ENCODE measurements around the gene LGALS3BP. TPM values are rescaled to one million over a fixed set of nuclear protein-coding genes. Genes with fewer than 3 reads are reported as not detected.

The LGALS3BP gene, protein sequence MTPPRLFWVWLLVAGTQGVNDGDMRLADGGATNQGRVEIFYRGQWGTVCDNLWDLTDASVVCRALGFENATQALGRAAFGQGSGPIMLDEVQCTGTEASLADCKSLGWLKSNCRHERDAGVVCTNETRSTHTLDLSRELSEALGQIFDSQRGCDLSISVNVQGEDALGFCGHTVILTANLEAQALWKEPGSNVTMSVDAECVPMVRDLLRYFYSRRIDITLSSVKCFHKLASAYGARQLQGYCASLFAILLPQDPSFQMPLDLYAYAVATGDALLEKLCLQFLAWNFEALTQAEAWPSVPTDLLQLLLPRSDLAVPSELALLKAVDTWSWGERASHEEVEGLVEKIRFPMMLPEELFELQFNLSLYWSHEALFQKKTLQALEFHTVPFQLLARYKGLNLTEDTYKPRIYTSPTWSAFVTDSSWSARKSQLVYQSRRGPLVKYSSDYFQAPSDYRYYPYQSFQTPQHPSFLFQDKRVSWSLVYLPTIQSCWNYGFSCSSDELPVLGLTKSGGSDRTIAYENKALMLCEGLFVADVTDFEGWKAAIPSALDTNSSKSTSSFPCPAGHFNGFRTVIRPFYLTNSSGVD
- polyA plus RNA-seq: 100 to 1,000 TPM; 181 to 361 (median 290) TPM
- long read RNA-seq, donor 1: 0 reads
- long read RNA-seq, donor 2, transcript LGALS3BP-202 (5 exons, 936 nt): minor isoform, 5 of 38 reads
- long read RNA-seq, donor 2, transcript LGALS3BP-201 (6 exons, 2,405 nt): major isoform, 30 of 38 reads
- long read RNA-seq, donor 2, partial matches to known transcripts: 0 of 38 reads
- long read RNA-seq, donor 2, other reads (novel, unspliced or antisense): 0 of 38 reads
- long read RNA-seq, donor 3, transcript LGALS3BP-202 (5 exons, 936 nt): minor isoform, 5 of 86 reads
- long read RNA-seq, donor 3, transcript LGALS3BP-201 (6 exons, 2,405 nt): major isoform, 62 of 86 reads
- long read RNA-seq, donor 3, transcript LGALS3BP-210 (3 exons, 882 nt): minor isoform, 8 of 86 reads
- long read RNA-seq, donor 3, partial matches to known transcripts: 11 of 86 reads
- long read RNA-seq, donor 3, other reads (novel, unspliced or antisense): 0 of 86 reads
- long read RNA-seq, donor 4, partial matches to known transcripts: 0 of 1 reads
- long read RNA-seq, donor 4, other reads (novel, unspliced or antisense): 0 of 1 reads
- long read RNA-seq, donor 5, transcript LGALS3BP-201 (6 exons, 2,405 nt): major isoform, 14 of 19 reads
- long read RNA-seq, donor 5, partial matches to known transcripts: 0 of 19 reads
- long read RNA-seq, donor 5, other reads (novel, unspliced or antisense): 0 of 19 reads
- long read RNA-seq, donor 6, transcript LGALS3BP-202 (5 exons, 936 nt): minor isoform, 6 of 93 reads
- long read RNA-seq, donor 6, transcript LGALS3BP-201 (6 exons, 2,405 nt): major isoform, 85 of 93 reads
- long read RNA-seq, donor 6, partial matches to known transcripts: 0 of 93 reads
- long read RNA-seq, donor 6, other reads (novel, unspliced or antisense): 0 of 93 reads
- long read RNA-seq, donor 7, transcript LGALS3BP-201 (6 exons, 2,405 nt): major isoform, 101 of 107 reads
- long read RNA-seq, donor 7, partial matches to known transcripts: 0 of 107 reads
- long read RNA-seq, donor 7, other reads (novel, unspliced or antisense): 0 of 107 reads
- long read RNA-seq, donor 8, partial matches to known transcripts: 0 of 1 reads
- long read RNA-seq, donor 8, other reads (novel, unspliced or antisense): 0 of 1 reads
- long read RNA-seq, donor 9, transcript LGALS3BP-201 (6 exons, 2,405 nt): major isoform, 22 of 40 reads
- long read RNA-seq, donor 9, partial matches to known transcripts: 14 of 40 reads
- long read RNA-seq, donor 9, other reads (novel, unspliced or antisense): 0 of 40 reads
- long read RNA-seq, donor 10, transcript LGALS3BP-202 (5 exons, 936 nt): minor isoform, 9 of 109 reads
- long read RNA-seq, donor 10, transcript LGALS3BP-201 (6 exons, 2,405 nt): major isoform, 88 of 109 reads
- long read RNA-seq, donor 10, partial matches to known transcripts: 10 of 109 reads
- long read RNA-seq, donor 10, other reads (novel, unspliced or antisense): 0 of 109 reads

DNA sequence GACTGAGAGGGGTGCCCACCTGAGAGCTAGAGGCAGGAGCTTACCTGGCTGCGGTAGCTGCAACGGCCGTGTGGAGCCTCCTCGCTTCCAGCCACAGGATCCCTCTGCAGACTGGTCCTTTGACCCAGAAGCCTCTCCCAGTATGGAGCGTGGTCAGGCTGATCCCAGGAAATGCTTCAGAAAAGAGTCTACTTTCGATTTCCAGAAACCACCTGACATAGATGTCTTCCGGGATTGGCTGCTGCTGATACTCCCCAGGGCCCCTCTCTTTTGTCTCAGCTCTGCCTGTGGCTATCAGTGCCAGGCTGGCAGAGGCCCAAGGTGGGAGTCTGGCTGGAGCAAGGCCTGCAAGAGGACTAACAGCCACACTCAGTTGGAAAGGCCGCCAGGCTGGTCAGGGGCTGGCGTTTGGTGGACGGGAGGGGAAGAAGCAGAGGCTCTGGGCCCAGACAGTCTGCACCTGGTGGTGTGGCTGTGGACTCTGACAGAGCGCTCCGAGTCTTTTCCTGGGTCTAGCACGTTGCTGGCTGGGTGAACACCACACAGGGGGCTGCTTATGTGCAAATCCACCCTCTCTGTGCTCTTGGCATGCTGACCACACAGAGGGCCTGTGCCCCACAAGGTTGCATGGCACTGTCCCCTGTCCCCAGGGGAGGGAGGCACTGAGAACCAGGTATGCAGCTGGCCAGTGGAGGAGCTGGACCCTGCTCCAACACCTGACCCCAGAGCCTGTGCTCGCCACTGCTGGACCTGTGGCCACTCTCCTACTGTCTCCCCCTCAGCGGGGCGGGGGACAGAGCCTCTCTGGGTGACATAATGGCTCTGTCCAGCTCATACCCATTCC is at the start of gene LGALS3BP:
TSS of gene LGALS3BP (minus strand) at position 144 of the 844 bp plus-strand sequence. CDS start 2,732 bp downstream, outside the sequence.
- no peaks in the 10 kb centered on the region for H3K9me3 ChIP-seq (ENCODE audit: control insufficient read depth in 2 of 2, insufficient read depth in 1 of 2, low read depth in 1 of 2, low read length in 1 of 2)
- H3K4me1 ChIP-seq (ENCODE audit: control insufficient read depth in 3 of 3, insufficient read depth in 2 of 3, low read depth in 1 of 3, low read length in 2 of 3): peaks cover 0 to 55% (median 12%) of the 10 kb centered on the region in 3 donors
- peak within 1 kb of the TSS; percentile 48 to 51 (median 48) for H3K4me3 ChIP-seq (ENCODE audit: low read depth in 1 of 3, low read length in 3 of 3)
- H3K36me3 ChIP-seq (ENCODE audit: control insufficient read depth in 3 of 3, insufficient read depth in 2 of 3, low read depth in 1 of 3, low read length in 3 of 3): peaks cover 0 to 33% (median 0%) of the 10 kb centered on the region in 3 donors
- no peak for FAIRE-seq
- DNase-seq: peak; percentile 95 to 97
- 22 to 35% (median 32%) methylated on average over 16 of the region's 16 CpGs for WGBS, 3 donors
- H3K27ac ChIP-seq (ENCODE audit: low read depth in 1 of 3, low read length in 2 of 3): peak within 1 kb of the TSS; percentile 77 to 92 (median 90)
- no peaks in the 10 kb centered on the region for H3K27me3 ChIP-seq (ENCODE audit: control insufficient read depth in 3 of 3, insufficient read depth in 3 of 3, low read length in 3 of 3)

DNA sequence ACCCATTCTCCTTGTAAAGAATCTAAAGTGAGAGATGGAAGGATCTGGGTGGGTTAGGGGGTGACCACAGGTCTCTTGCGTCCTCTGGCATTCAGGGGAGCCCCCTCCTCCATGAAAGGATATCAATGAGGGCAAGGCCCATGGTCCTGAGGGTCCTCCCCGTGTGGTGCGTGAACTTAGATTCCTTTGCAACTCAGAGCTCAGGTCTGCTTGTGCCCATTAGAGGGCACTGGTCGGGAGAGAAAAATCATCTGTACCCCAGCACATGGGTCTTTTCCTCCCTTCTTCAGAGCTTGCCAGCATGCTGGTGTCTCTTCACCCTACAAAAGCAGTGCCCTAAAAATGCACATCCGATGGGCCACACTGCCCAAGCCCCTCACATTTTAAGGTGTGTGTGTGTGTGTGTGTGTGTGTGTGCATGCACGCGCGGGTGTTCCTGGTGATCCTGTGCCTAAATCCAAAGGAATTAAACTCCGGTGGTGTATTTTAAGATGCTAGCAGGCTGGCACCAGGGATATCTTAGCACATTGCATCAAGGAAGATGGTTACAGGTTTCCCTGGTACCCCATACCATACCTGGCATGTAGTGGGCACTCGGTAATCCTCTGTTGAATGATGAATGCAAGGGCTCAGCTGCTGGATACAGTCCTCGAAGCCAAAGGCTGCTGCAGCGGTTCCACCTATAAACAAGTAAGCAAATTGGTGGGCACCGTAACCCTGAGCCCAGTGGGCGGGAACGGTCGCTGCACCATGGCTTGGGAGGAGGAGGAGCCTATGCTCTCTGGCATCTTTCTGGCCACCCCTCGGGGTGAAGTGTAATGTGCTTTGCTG is 49.0 kb upstream of the LGALS3BP start:
- Histone ChIP-seq H3K27me3 (ENCODE audit: control insufficient read depth in 3 of 3, insufficient read depth in 3 of 3, low read length in 3 of 3) (peaks cover 0 to 41% (median 0%) of the 10 kb centered on the region in 3 donors), H3K4me3 (ENCODE audit: low read depth in 1 of 3, low read length in 3 of 3) (no peak overlapping the region), H3K4me1 (ENCODE audit: control insufficient read depth in 3 of 3, insufficient read depth in 2 of 3, low read depth in 1 of 3, low read length in 2 of 3) (peaks cover 5 to 42% (median 8%) of the 10 kb centered on the region in 3 donors), H3K27ac (ENCODE audit: low read depth in 1 of 3, low read length in 2 of 3) (no peak overlapping the region), H3K36me3 (ENCODE audit: control insufficient read depth in 3 of 3, insufficient read depth in 2 of 3, low read depth in 1 of 3, low read length in 3 of 3) (no peaks in the 10 kb centered on the region), H3K9me3 (ENCODE audit: control insufficient read depth in 2 of 2, insufficient read depth in 1 of 2, low read depth in 1 of 2, low read length in 1 of 2) (no peaks in the 10 kb centered on the region)
- no peak for FAIRE-seq
- peak in 1 of 2 donors; percentile 21 for DNase-seq
- 55 to 76% (median 71%) methylated on average over 17 of the region's 17 CpGs for WGBS, 3 donors

DNA sequence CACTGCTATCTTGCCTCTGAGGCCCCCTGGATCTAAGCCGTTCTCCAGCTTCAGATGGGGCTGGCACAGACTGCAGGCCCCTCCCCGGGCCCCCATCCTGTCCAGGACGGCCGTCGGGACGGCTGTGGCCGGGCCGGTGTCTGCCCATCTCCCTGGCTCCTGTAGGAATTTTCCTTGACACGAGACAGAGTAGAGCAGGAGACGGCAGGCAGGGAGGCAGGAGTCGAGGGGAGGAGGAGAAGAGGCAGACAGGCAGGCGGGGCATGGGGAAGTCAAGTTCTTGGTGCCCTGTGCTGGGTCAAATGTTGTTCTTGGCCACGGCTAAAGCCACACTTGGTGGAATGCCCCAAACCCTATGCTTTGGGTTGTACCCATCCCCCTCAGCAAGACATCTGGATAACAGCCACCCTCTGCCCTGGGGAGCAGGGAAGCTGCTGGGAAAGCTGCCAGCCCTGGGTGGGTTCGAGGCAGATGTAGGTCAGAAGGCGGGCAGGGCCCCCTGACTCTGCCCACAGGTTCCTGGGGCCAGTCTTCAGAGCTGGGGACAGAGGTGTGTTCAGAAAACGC is 48.3 kb upstream of the LGALS3BP start:
- FAIRE-seq (no peak), DNase-seq (no peak)
- Histone ChIP-seq H3K27ac (ENCODE audit: low read depth in 1 of 3, low read length in 2 of 3) (peak overlapping the region in 1 of 3 donors; percentile 53), H3K27me3 (ENCODE audit: control insufficient read depth in 3 of 3, insufficient read depth in 3 of 3, low read length in 3 of 3) (peaks cover 0 to 48% (median 0%) of the 10 kb centered on the region in 3 donors), H3K9me3 (ENCODE audit: control insufficient read depth in 2 of 2, insufficient read depth in 1 of 2, low read depth in 1 of 2, low read length in 1 of 2) (no peaks in the 10 kb centered on the region), H3K4me3 (ENCODE audit: low read depth in 1 of 3, low read length in 3 of 3) (no peak overlapping the region), H3K4me1 (ENCODE audit: control insufficient read depth in 3 of 3, insufficient read depth in 2 of 3, low read depth in 1 of 3, low read length in 2 of 3) (peaks cover 3 to 44% (median 8%) of the 10 kb centered on the region in 3 donors), H3K36me3 (ENCODE audit: control insufficient read depth in 3 of 3, insufficient read depth in 2 of 3, low read depth in 1 of 3, low read length in 3 of 3) (no peaks in the 10 kb centered on the region)
- 13 to 29% (median 19%) methylated on average over 16 of the region's 16 CpGs for WGBS, 3 donors

DNA sequence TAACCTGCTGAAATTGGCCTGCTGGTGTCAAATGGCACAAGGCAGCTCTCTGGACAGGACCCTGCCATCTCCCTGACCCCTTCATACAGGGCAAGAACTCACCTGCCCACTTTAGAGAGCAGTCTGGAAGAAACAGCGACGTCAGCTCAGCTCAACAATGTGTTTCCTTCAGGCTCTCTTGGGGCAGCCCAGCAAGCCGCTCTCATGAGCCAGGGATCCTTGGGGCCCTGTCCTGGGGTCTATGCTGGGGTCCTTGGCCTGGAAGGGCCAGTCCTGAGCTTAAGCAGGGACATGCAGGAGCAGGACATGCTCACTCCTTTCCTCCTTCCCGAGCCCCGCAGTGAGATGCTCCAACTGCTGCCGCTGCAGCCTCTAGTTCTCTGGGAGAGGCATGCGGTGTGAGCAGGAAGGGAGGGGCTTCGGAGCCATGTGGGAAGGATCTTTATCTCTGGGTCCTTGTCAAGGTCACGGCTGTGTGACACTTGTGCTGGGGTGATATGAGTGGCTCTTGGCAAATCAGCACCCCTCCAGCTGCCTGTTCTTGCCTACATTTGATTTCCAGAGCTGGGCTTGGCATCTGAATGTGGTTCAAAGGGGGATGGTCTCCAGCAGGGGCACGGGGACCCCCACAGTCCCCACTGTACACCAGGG is 47.7 kb upstream of the LGALS3BP start:
- peak; percentile 44 to 46 for DNase-seq
- no peaks in the 10 kb centered on the region for H3K9me3 ChIP-seq (ENCODE audit: control insufficient read depth in 2 of 2, insufficient read depth in 1 of 2, low read depth in 1 of 2, low read length in 1 of 2)
- 13 to 31% (median 25%) methylated on average over 7 to 10 of the region's 10 CpGs for WGBS, 3 donors
- no peak for FAIRE-seq
- no peaks in the 10 kb centered on the region for H3K36me3 ChIP-seq (ENCODE audit: control insufficient read depth in 3 of 3, insufficient read depth in 2 of 3, low read depth in 1 of 3, low read length in 3 of 3)
- H3K27ac ChIP-seq (ENCODE audit: low read depth in 1 of 3, low read length in 2 of 3): peak overlapping the region in 1 of 3 donors; percentile 53
- H3K27me3 ChIP-seq (ENCODE audit: control insufficient read depth in 3 of 3, insufficient read depth in 3 of 3, low read length in 3 of 3): peaks cover 0 to 53% (median 0%) of the 10 kb centered on the region in 3 donors
- no peak overlapping the region for H3K4me3 ChIP-seq (ENCODE audit: low read depth in 1 of 3, low read length in 3 of 3)
- H3K4me1 ChIP-seq (ENCODE audit: control insufficient read depth in 3 of 3, insufficient read depth in 2 of 3, low read depth in 1 of 3, low read length in 2 of 3): peaks cover 3 to 44% (median 8%) of the 10 kb centered on the region in 3 donors

DNA sequence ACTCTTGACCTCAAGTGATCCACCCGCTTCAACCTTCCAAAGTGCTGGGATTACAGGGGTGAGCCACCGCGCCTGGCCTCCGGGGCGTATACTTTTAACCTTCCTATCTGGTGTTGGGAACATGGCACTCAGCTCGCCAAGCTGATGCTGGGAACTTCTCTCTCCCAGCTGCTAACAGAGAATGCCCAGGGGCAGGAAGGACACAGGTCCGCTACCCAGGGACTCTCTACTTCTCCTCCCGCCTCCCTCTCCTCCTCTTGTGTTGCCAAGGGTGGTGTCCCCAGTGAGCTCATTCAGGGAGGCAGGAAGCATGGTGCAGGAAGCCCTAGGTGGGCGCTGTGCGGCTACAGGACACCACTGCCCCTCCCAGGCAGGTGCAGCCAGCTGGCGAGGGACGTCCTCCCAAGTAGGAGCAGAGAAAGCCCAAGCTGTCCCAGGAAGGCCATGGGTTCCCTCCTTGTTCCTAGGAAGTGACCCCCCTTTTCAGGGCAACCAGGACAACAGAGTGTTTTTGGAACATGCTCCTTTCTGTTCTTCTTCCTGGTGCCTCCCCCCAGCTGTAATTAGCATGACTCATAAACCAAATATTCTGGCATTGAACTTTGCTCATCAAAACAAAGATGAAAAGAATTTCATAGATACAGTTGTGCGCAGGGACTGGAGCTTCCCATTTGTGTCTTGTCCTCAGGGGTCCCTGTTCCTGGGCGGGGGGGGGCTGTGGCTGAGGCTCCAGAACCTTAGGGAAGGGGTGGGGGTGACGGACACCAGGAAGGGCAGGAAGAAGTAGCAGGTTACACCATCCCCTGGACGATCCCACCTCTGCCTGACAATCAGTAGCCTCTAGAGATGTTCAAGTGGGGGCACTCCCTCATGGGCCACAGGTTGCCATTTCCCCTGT is 46.9 kb upstream of the LGALS3BP start:
- FAIRE-seq: no peak
- peak overlapping the region in 1 of 3 donors; percentile 91 for H3K27ac ChIP-seq (ENCODE audit: low read depth in 1 of 3, low read length in 2 of 3)
- no peaks in the 10 kb centered on the region for H3K9me3 ChIP-seq (ENCODE audit: control insufficient read depth in 2 of 2, insufficient read depth in 1 of 2, low read depth in 1 of 2, low read length in 1 of 2)
- WGBS, 3 donors: 13 to 49% (median 39%) methylated on average over 16 of the region's 16 CpGs
- H3K36me3 ChIP-seq (ENCODE audit: control insufficient read depth in 3 of 3, insufficient read depth in 2 of 3, low read depth in 1 of 3, low read length in 3 of 3): no peaks in the 10 kb centered on the region
- DNase-seq: peak; percentile 73 to 84
- peaks cover 3 to 44% (median 8%) of the 10 kb centered on the region in 3 donors for H3K4me1 ChIP-seq (ENCODE audit: control insufficient read depth in 3 of 3, insufficient read depth in 2 of 3, low read depth in 1 of 3, low read length in 2 of 3)
- no peak overlapping the region for H3K4me3 ChIP-seq (ENCODE audit: low read depth in 1 of 3, low read length in 3 of 3)
- H3K27me3 ChIP-seq (ENCODE audit: control insufficient read depth in 3 of 3, insufficient read depth in 3 of 3, low read length in 3 of 3): peaks cover 0 to 50% (median 0%) of the 10 kb centered on the region in 3 donors

Data from small intestine (tissue), 16 donors.